K562 (cell line): Measurements from ENCODE around the gene TMEM87B. TPM values are rescaled to one million over a fixed set of nuclear protein-coding genes. Genes with fewer than 3 reads are reported as not detected.

Source experiments
- ATAC-seq: fragments of 200-7000 bp; cut with Tn5 transposase; 3 replicates; pipeline ENCODE4 v1.9.1; 2020; ENCODE audit warnings: moderate library complexity
- BruUV-seq: library from RNA; stranded (reverse); fragments of 400-500 nt; replicated peaks from 2 replicates; lab custom pipeline; 2021; lab: Mats Ljungman, UMichigan
- CTCF ChIA-PET: fragments of 300-600 bp; formaldehyde crosslinking; extraction: SDS; loops from one replicate; lab custom pipeline; 2021; ENCODE audit warnings: low intra/inter-chr PET ratio; lab: Yijun Ruan, JAX
- POLR2A ChIA-PET: fragments of 300-600, 350-650 bp; sonication (Branson Sonifier 250); formaldehyde crosslinking; extraction: SDS; loops from one replicate; lab custom pipeline; 2021; ENCODE audit warnings: antibody characterized with exemption, inconsistent platforms; lab: Yijun Ruan, JAX
- DNase-seq, 4 experiments: peaks; one replicate each; pipeline versions ENCODE4 v3.0.0 to v3.0.0-alpha.2; 2011 to 2018; ENCODE audit warnings: low spot score in 3 of 4, mixed read lengths in 3 of 4; ENCODE audit errors: extremely low read depth in 1 of 4
- FAIRE-seq: peaks from 2 replicates; lab custom pipeline; 2011; peaks lifted over from hg19 to GRCh38; lab: Jason Lieb, UNC
- H2AFZ ChIP-seq: 2 replicates; pipeline ENCODE4 v1.6.0; 2011; ENCODE audit warnings: low read depth, low read length, control low read depth, inconsistent platforms
- H3K27ac ChIP-seq: fragments of 200-600 bp; 3 replicates; pipeline ENCODE4 v1.8.0; 2011; ENCODE audit warnings: low read depth, mild to moderate bottlenecking, control low read depth, inconsistent platforms, low read length, moderate library complexity, mixed read lengths; ENCODE audit errors: extremely low read depth
- H3K27me3 ChIP-seq, 2 experiments: fragments of 300-600 bp in 1 of 2; 2 replicates in 1 of 2; 3 replicates in 1 of 2; pipeline versions ENCODE4 v1.6.0 to v1.8.0; 2011; ENCODE audit warnings: inconsistent platforms in 2 of 2, low read length in 2 of 2, mild to moderate bottlenecking in 1 of 2, mixed read lengths in 1 of 2, moderate library complexity in 1 of 2; ENCODE audit not compliant: control insufficient read depth in 2 of 2, insufficient read depth in 2 of 2
- H3K36me3 ChIP-seq: fragments of 300-600 bp; 3 replicates; pipeline ENCODE4 v1.8.0; 2011; ENCODE audit warnings: mild to moderate bottlenecking, low read length, inconsistent platforms; ENCODE audit not compliant: control insufficient read depth, insufficient read depth
- H3K4me1 ChIP-seq, 2 experiments: fragments of 200-600 bp in 1 of 2; replicated peaks in 1 of 2; 2 replicates in 1 of 2; 3 replicates in 1 of 2; pipeline versions ENCODE4 v1.5.1 to v1.8.0; 2011; ENCODE audit warnings: inconsistent platforms in 2 of 2, low read length in 2 of 2, mild to moderate bottlenecking in 1 of 2, mixed read lengths in 1 of 2, moderate library complexity in 1 of 2; ENCODE audit not compliant: control insufficient read depth in 2 of 2, insufficient read depth in 2 of 2
- H3K4me2 ChIP-seq: 2 replicates; pipeline ENCODE4 v1.6.1; 2011; ENCODE audit warnings: low read length, control low read depth, inconsistent platforms, mixed read lengths; ENCODE audit not compliant: insufficient read depth
- H3K4me3 ChIP-seq: fragments of 200-600 bp; sonication (generic), shearing (Covaris generic); 2 replicates; pipeline ENCODE4 v1.5.1; 2016; ENCODE audit warnings: control low read depth, inconsistent platforms
- H3K79me2 ChIP-seq: fragments of 200-600 bp; 3 replicates; pipeline ENCODE4 v1.8.0; 2011; ENCODE audit warnings: low read length, inconsistent platforms; ENCODE audit not compliant: control insufficient read depth, insufficient read depth
- H3K9ac ChIP-seq, 2 experiments: 2 replicates each; pipeline versions ENCODE4 v1.6.0 to v1.6.1; 2011; ENCODE audit warnings: low read depth in 2 of 2, low read length in 2 of 2, control low read depth in 1 of 2, inconsistent platforms in 1 of 2, mild to moderate bottlenecking in 1 of 2, mixed read lengths in 1 of 2; ENCODE audit not compliant: insufficient read depth in 1 of 2
- H3K9me1 ChIP-seq: one replicate; pipeline ENCODE4 v1.6.0; 2011; ENCODE audit warnings: inconsistent platforms, mild to moderate bottlenecking, low read length, moderate library complexity; ENCODE audit not compliant: control insufficient read depth, insufficient read depth
- H3K9me3 ChIP-seq: replicated peaks from 2 replicates; pipeline ENCODE4 v1.5.1; 2011; ENCODE audit warnings: low read depth, low read length, inconsistent platforms; ENCODE audit not compliant: control insufficient read depth, insufficient read depth
- H4K20me1 ChIP-seq: replicated peaks from 2 replicates; pipeline ENCODE4 v1.6.1; 2011; ENCODE audit warnings: low read length, inconsistent platforms, mixed read lengths; ENCODE audit not compliant: control insufficient read depth, insufficient read depth
- ARID1B ChIP-seq: fragments of 450-650 bp; IDR thresholded peaks from 2 replicates; pipeline ENCODE4 v1.6.1; 2016; ENCODE audit warnings: antibody characterized with exemption, mild to moderate bottlenecking, inconsistent platforms
- ARNT ChIP-seq, 2 experiments: fragments of 450-650 bp; IDR thresholded peaks; 2 replicates each; pipeline ENCODE4 v1.6.1; 2016; ENCODE audit warnings: mild to moderate bottlenecking in 1 of 2
- CC2D1A ChIP-seq: fragments of 450-650 bp; IDR thresholded peaks from 2 replicates; pipeline ENCODE4 v1.6.1; 2017; ENCODE audit warnings: mild to moderate bottlenecking
- CEBPB ChIP-seq: fragments of 450-650 bp; IDR thresholded peaks from 2 replicates; pipeline ENCODE4 v1.6.1; 2016; ENCODE audit warnings: missing genetic modification characterization, missing compliant biosample characterization
- COPS2 ChIP-seq: fragments of 450-650 bp; conservative IDR thresholded peaks from 2 replicates; pipeline ENCODE4 v1.6.1; 2016; ENCODE audit warnings: mild to moderate bottlenecking, moderate library complexity
- ESRRB ChIP-seq: fragments of 250-450 bp; sonication (Bioruptor Pico); IDR thresholded peaks from 2 replicates; pipeline ENCODE4 v1.5.0; 2020; ENCODE audit warnings: mild to moderate bottlenecking, moderate library complexity, borderline replicate concordance
- FOXK1 ChIP-seq: sonication (generic); formaldehyde crosslinking; IDR thresholded peaks from 2 replicates; pipeline ENCODE4 v1.8.0; 2022; ENCODE audit warnings: missing genetic modification reagents, mild to moderate bottlenecking, borderline replicate concordance
- HDAC1 ChIP-seq, 2 experiments: fragments of 450-650 bp; IDR thresholded peaks; 2 replicates each; pipeline ENCODE4 v1.6.1; 2016 to 2017; ENCODE audit warnings: inconsistent platforms in 1 of 2, mild to moderate bottlenecking in 1 of 2, moderate library complexity in 1 of 2
- MED1 ChIP-seq: sonication (generic); formaldehyde crosslinking; IDR thresholded peaks from 2 replicates; pipeline ENCODE4 v1.8.1; 2023; ENCODE audit warnings: missing genetic modification reagents, borderline replicate concordance
- MYNN ChIP-seq, 2 experiments: sonication (generic); formaldehyde crosslinking in 1 of 2; IDR thresholded peaks; 2 replicates each; pipeline versions ENCODE4 v1.5.0 to v1.6.1; 2016 to 2020; ENCODE audit warnings: antibody characterized with exemption in 1 of 2, missing genetic modification reagents in 1 of 2
- NCOA4 ChIP-seq: fragments of 450-650 bp; IDR thresholded peaks from 2 replicates; pipeline ENCODE4 v1.6.1; 2018; ENCODE audit warnings: mild to moderate bottlenecking; ENCODE audit not compliant: partially characterized antibody
- NFATC3 ChIP-seq: fragments of 450-650 bp; IDR thresholded peaks from 2 replicates; pipeline ENCODE4 v1.6.1; 2017; ENCODE audit warnings: mild to moderate bottlenecking
- PRPF4 ChIP-seq: fragments of 200-400 bp; formaldehyde crosslinking; IDR thresholded peaks from one replicate; pipeline ENCODE4 v1.6.1; 2017; ENCODE audit warnings: low read length, low read depth, mild to moderate bottlenecking; ENCODE audit not compliant: insufficient read depth, poor library complexity, severe bottlenecking
- SMARCA5 ChIP-seq: fragments of 450-650 bp; IDR thresholded peaks from 2 replicates; pipeline ENCODE4 v1.6.1; 2016
- SRSF1 ChIP-seq: fragments of 200-400 bp; formaldehyde crosslinking; IDR thresholded peaks from 2 replicates; pipeline ENCODE4 v1.6.1; 2017; ENCODE audit warnings: mild to moderate bottlenecking, low read depth, low read length, moderate library complexity
- WGBS: fragments of 100-300 bp; shearing (Covaris generic); methylation state at CpG from one replicate; pipeline ENCODE4 v1.1.6; 2016; ENCODE audit warnings: low coverage, mixed read lengths; ENCODE audit not compliant: insufficient coverage; ENCODE audit errors: missing lambda C conversion rate; 5-methylcytosine and 5-hydroxymethylcytosine counted together
- in situ Hi-C: fragments of 300-500 bp; cut with MboI; formaldehyde crosslinking; loops from 4 replicates; pipeline ENCODE4 v1.15.0; 2018; ENCODE audit warnings: inconsistent platforms, mixed read lengths
- intact Hi-C: fragments of 100-400 bp; cut with micrococcal nuclease; formaldehyde crosslinking; loops from 2 replicates; pipeline ENCODE4 v1.14.2; 2022
- polyA plus RNA-seq, 8 experiments: library from polyadenylated mRNA; depleted of rRNA in 4 of 8; stranded (reverse) in 5 of 8; unstranded in 3 of 8; fragments of >200 nt; fragmentation: Nextera tagmentation in 2 of 8; fragmentation: Illumina TruSeq in 1 of 8; extraction: Ambion mirVana in 2 of 8; extraction: Trizol in 1 of 8; gene quantifications; 2 replicates each; pipeline versions ENCODE4 v1.2.1 to v1.2.3, GENCODE V29; 2011 to 2014; ENCODE audit warnings: inconsistent platforms in 1 of 8, missing spikeins in 1 of 8
- total RNA-seq, 7 experiments: library from RNA; depleted of rRNA in 6 of 7; stranded (reverse); fragments of >200 nt in 6 of 7; fragmentation: Illumina TruSeq in 2 of 7; extraction: Trizol in 2 of 7; gene quantifications; 2 replicates each; pipeline versions ENCODE4 v1.2.1 to v1.2.3, GENCODE V29; 2011 to 2021; ENCODE audit warnings: low replicate concordance in 1 of 7
- TF ChIP-seq, protein P1 (sequence below): sonication (generic); IDR thresholded peaks from 2 replicates; pipeline ENCODE4 v1.6.1; 2016
- TF ChIP-seq, protein P2 (sequence below): sonication (generic); formaldehyde crosslinking; IDR thresholded peaks from 2 replicates; pipeline ENCODE4 v1.8.0; 2022; ENCODE audit warnings: mild to moderate bottlenecking, missing genetic modification reagents

TMEM87B gene
- total and polyA plus RNA-seq, 9 of the 15 experiments (the other 6 are each of a cell fraction or from before 2014, with no cell fraction given) = 3.7 to 17.1 (median 11.0) TPM

GRCh38 chr2:112006076-112006410 is 49.0 kb upstream of the TMEM87B start:
- intact Hi-C loops = no loop called here
- CTCF ChIA-PET = no interaction called here
- no peaks in the 10 kb centered on the region for H4K20me1 ChIP-seq

DNA sequence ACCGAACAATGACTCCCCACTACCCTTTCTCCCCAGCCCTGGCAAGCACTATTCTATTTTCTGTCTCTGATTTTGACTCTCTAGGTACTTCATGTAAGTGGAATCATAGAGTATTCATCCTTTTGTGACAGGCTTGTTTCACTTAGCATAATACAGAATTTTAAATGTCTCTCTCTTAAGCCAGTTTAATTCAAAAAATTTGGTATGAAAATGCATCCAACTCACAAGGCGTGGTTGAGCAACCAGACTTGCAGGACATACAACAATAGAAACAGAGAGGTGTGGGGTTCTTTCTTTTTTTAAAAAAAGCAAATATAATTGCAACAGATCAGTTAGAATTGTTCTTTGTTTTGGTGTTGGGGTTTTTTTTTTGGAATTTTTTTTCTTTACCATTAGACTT is 47.6 kb upstream of the TMEM87B start:
- BruUV-seq = no TSS peak
- intact Hi-C loops = no loop called here
- no peak overlapping the region for H2AFZ ChIP-seq
- no peak for FAIRE-seq
- no peak overlapping the region for H3K27ac ChIP-seq
- no peak overlapping the region for H3K4me3 ChIP-seq
- H3K9ac ChIP-seq = no peak overlapping the region
- H3K36me3 ChIP-seq = no peaks in the 10 kb centered on the region
- DNase-seq = no peak
- in situ Hi-C loops = no loop called here
- no peaks in the 10 kb centered on the region for H3K79me2 ChIP-seq
- H3K9me3 ChIP-seq = no peaks in the 10 kb centered on the region
- no peak overlapping the region for H3K4me2 ChIP-seq
- ATAC-seq = no peak
- H3K27me3 ChIP-seq = no peaks in the 10 kb centered on the region; a peak in 1 of 5 replicates
- peaks cover 3 to 9% of the 10 kb centered on the region in 2 experiments; a peak in 3 of 5 replicates for H3K4me1 ChIP-seq
- ChIA-PET CTCF (no interaction called here), POLR2A (interaction anchor here (0.7 kb wide), 1 partner anchor 104 kb away, joined by 3 read pairs; no protein-coding TSS in a partner anchor)
- 61% methylated on average over 2 of the region's 2 CpGs for WGBS
- no peaks in the 10 kb centered on the region for H3K9me1 ChIP-seq
- TF ChIP-seq FOXK1 (CRISPR knock-in tag) (no peak), ARNT (IDR thresholded peaks at IDR 0.05) (no peak), ESRRB (CRISPR knock-in tag) (no peak), CC2D1A (no peak), HDAC1 (IDR thresholded peaks at IDR 0.05) (no peak), CEBPB (tag) (no peak), PRPF4 (no peak), NCOA4 (no peak)
- TF ChIP-seq, protein P1, sequence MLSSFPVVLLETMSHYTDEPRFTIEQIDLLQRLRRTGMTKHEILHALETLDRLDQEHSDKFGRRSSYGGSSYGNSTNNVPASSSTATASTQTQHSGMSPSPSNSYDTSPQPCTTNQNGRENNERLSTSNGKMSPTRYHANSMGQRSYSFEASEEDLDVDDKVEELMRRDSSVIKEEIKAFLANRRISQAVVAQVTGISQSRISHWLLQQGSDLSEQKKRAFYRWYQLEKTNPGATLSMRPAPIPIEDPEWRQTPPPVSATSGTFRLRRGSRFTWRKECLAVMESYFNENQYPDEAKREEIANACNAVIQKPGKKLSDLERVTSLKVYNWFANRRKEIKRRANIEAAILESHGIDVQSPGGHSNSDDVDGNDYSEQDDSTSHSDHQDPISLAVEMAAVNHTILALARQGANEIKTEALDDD = no peak
- H4K20me1 ChIP-seq = no peaks in the 10 kb centered on the region

More at GRCh38 chr2:112006076-112006410, 49.0 kb upstream of the TMEM87B start:
- POLR2A ChIA-PET = no interaction called here
- H3K27me3 ChIP-seq = no peaks in the 10 kb centered on the region; a peak in 1 of 5 replicates
- DNase-seq (no peak), FAIRE-seq (no peak), ATAC-seq (no peak)
- TF ChIP-seq SRSF1 (no peak), SMARCA5 (no peak), MED1 (CRISPR knock-in tag) (no peak), COPS2 (no peak), NFATC3 (no peak), MYNN (IDR thresholded peaks at IDR 0.05) (no peak), MYNN (CRISPR knock-in tag; IDR thresholded peaks at IDR 0.05) (no peak), ARID1B (no peak)
- TF ChIP-seq, protein P2, sequence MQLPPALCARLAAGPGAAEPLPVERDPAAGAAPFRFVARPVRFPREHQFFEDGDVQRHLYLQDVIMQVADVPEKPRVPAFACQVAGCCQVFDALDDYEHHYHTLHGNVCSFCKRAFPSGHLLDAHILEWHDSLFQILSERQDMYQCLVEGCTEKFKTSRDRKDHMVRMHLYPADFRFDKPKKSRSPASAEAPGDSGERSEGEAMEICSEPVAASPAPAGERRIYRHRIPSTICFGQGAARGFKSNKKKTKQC = no peak
- in situ Hi-C loops = no loop called here
- WGBS = 52% methylated on average over 4 of the region's 4 CpGs
- H3K4me1 ChIP-seq = peaks cover 3 to 8% of the 10 kb centered on the region in 2 experiments; a peak in 3 of 5 replicates
- no peak overlapping the region for H2AFZ ChIP-seq
- no peak overlapping the region for H3K4me3 ChIP-seq
- no peak overlapping the region for H3K9ac ChIP-seq
- H3K79me2 ChIP-seq = no peaks in the 10 kb centered on the region
- no peaks in the 10 kb centered on the region for H3K36me3 ChIP-seq
- no peaks in the 10 kb centered on the region for H3K9me3 ChIP-seq
- H3K9me1 ChIP-seq = no peaks in the 10 kb centered on the region
- no peak overlapping the region for H3K4me2 ChIP-seq
- H3K27ac ChIP-seq = no peak overlapping the region
- BruUV-seq = no TSS peak
